GM23248 (cell line): ENCODE results near the gene TPO.

Source experiments
- EZH2 ChIP-seq: fragments of 200-600 bp; sonication (generic); IDR thresholded peaks from 2 replicates; pipeline ENCODE4 v1.6.1; 2018; ENCODE audit warnings: antibody characterized with exemption, mild to moderate bottlenecking; ENCODE audit not compliant: insufficient read depth, poor library complexity, severe bottlenecking
- EZH2phosphoT487 ChIP-seq: fragments of 200-600 bp; sonication (generic); IDR thresholded peaks from 2 replicates; pipeline ENCODE4 v1.6.1; 2018; ENCODE audit warnings: antibody characterized with exemption, moderate library complexity, mild to moderate bottlenecking, low read depth; ENCODE audit not compliant: insufficient read depth

DNA sequence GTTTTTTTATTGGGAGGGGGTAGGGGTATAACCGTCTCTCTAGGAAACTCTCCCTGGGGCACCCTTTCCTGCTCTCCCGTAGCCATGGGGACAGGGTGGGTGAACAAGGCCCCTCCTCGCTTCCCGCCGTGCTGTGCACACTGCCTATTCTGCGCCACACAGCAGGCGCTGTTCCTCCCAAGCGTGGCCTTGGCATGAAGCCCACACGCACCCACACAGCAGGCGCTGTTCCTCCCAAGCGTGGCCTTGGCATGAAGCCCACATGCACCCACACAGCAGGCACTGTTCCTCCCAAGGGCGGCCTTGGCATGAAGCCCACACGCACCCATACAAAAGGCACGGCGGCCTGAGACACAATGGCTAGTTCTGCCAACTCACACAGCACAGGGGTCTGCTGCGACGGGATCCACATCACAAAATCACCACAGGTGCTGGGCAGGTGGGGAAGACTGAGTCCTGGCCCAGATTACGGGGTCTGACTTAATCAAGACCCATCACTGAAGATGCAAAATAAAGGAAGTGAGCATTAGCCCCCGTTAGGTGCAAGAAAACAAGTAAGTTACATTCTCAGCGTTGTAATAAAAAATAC, 46.6 kb upstream of the TPO start:
- TF ChIP-seq EZH2 (no peak), EZH2phosphoT487 (no peak)
